Tibial artery (tissue), 4 donors: ENCODE data around the gene CDH4.

Experiments
- DNase-seq, 2 donors: peaks; one replicate each; pipeline ENCODE4 v3.0.0-alpha.2; 2019
- H3K27ac ChIP-seq, 2 donors: fragments of 200-600 bp; sonication (generic) in 1 of 2; 1 replicate in 1 of 2; 2 replicates in 1 of 2; pipeline ENCODE4 v1.5.1; 2018 to 2019; ENCODE audit warnings: mild to moderate bottlenecking in 1 of 2
- H3K27me3 ChIP-seq, 2 donors: fragments of 200-600 bp; sonication (generic) in 1 of 2; one replicate each; pipeline versions ENCODE4 v1.5.1 to v1.6.0; 2016 to 2019
- H3K36me3 ChIP-seq, 3 donors: fragments of 200-600 bp; sonication (generic) in 2 of 3; one replicate each; pipeline ENCODE4 v1.5.1; 2016 to 2019; ENCODE audit warnings: mild to moderate bottlenecking in 2 of 3
- H3K4me1 ChIP-seq, 4 donors: fragments of 200-600 bp; sonication (generic) in 2 of 4; 1 replicate in 3 of 4; 2 replicates in 1 of 4; pipeline ENCODE4 v1.5.1; 2016 to 2019
- H3K4me3 ChIP-seq, 2 donors: fragments of 200-600 bp; sonication (generic) in 1 of 2; 1 replicate in 1 of 2; 2 replicates in 1 of 2; pipeline ENCODE4 v1.5.1; 2018 to 2019; ENCODE audit warnings: mild to moderate bottlenecking in 2 of 2
- H3K9me3 ChIP-seq, 3 donors: fragments of 200-600 bp; sonication (generic) in 1 of 3; one replicate each; pipeline ENCODE4 v1.5.1; 2016 to 2019
- intact Hi-C: fragments of 100-400 bp; cut with DNase I; formaldehyde crosslinking; loops from one replicate; pipeline ENCODE4 v1.15.0; 2023; ENCODE audit warnings: low total_unique reads
- TF ChIP-seq, protein P1 (sequence below), 2 experiments: fragments of 200-600 bp in 1 of 2; fragments of 450-650 bp in 1 of 2; IDR thresholded peaks; one replicate each; pipeline ENCODE4 v1.5.1; 2017 to 2019; ENCODE audit warnings: antibody characterized with exemption in 2 of 2, mild to moderate bottlenecking in 1 of 2, moderate library complexity in 1 of 2

Gene CDH4

DNA sequence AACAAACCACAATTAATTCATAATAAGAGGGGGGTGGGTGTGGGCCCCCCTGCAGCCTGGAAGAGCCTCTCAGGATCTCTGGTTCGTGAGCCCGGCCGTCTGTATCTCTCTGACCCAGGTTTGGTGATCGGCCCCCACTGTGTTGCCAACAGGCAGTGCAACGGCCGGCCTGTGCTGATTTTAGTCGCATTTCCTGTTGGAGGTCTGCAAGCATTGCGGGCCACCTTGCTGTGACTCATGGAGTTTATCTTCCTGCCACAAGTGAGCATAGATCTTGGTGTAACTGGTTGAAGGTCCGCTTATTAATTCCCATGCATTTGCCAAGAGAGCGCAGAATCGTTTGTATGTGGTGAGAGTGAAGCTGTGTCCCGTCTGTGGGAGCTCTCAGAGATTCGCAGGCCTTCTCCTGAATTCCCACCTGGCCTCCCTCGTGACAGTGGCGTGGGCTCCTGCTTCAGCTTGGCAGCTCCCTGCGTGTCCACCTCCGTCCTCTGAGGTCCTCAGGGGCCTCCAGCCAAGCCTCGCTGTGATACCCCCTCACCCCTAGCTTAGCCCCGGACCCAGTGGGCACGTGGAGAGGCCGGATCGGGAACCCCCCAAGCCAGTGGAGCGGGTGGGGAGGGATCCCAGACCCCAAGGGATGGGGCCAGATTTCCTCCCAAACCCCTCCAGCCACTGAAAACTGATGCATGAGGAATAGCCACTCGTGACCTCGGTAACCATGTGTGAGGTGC is 269.8 kb downstream of the CDH4 start:
- Histone ChIP-seq H3K36me3 (no peaks in the 10 kb centered on the region), H3K4me1 (no peaks in the 10 kb centered on the region), H3K27ac (no peak overlapping the region), H3K9me3 (no peaks in the 10 kb centered on the region), H3K4me3 (no peak overlapping the region), H3K27me3 (peaks cover 0 to 27% of the 10 kb centered on the region in 2 donors)
- TF ChIP-seq, protein P1, sequence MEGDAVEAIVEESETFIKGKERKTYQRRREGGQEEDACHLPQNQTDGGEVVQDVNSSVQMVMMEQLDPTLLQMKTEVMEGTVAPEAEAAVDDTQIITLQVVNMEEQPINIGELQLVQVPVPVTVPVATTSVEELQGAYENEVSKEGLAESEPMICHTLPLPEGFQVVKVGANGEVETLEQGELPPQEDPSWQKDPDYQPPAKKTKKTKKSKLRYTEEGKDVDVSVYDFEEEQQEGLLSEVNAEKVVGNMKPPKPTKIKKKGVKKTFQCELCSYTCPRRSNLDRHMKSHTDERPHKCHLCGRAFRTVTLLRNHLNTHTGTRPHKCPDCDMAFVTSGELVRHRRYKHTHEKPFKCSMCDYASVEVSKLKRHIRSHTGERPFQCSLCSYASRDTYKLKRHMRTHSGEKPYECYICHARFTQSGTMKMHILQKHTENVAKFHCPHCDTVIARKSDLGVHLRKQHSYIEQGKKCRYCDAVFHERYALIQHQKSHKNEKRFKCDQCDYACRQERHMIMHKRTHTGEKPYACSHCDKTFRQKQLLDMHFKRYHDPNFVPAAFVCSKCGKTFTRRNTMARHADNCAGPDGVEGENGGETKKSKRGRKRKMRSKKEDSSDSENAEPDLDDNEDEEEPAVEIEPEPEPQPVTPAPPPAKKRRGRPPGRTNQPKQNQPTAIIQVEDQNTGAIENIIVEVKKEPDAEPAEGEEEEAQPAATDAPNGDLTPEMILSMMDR (IDR thresholded peaks at IDR 0.05): no peak
- intact Hi-C loops: no loop called here
- no peak for DNase-seq

- intact Hi-C loops: no loop called here
- Histone ChIP-seq H3K27me3 (peaks cover 0 to 21% of the 10 kb centered on the region in 2 donors), H3K36me3 (no peaks in the 10 kb centered on the region), H3K9me3 (no peaks in the 10 kb centered on the region), H3K27ac (no peak overlapping the region), H3K4me1 (no peaks in the 10 kb centered on the region), H3K4me3 (no peak overlapping the region)
- no peak for DNase-seq
- TF ChIP-seq, protein P1 (IDR thresholded peaks at IDR 0.05): no peak
Observed at GRCh38 chr20:61522498-61523090, 270.5 kb downstream of the CDH4 start.

DNA sequence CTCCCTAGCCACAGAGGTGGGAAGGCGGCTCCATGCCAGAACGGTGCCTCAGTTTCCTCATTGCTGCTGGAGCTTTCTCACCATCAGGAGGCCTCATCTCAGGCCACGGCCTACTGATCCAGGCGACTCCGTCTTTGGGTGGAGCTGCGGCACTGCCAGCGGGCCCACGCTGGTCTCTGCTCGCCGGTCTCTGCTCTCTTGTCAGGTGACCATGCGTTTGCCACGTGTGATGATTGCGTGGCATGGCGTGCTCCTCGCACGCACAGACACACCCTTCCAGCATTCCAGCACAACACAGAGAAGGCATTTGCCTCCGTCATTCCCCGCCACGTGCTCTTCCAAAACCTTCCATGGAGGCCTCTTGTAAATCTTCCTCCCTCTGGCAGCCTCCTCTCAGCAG is 271.1 kb downstream of the CDH4 start:
- Histone ChIP-seq H3K4me3 (no peak overlapping the region), H3K36me3 (no peaks in the 10 kb centered on the region), H3K27ac (no peak overlapping the region), H3K9me3 (no peaks in the 10 kb centered on the region), H3K4me1 (no peaks in the 10 kb centered on the region), H3K27me3 (peaks cover 0 to 18% of the 10 kb centered on the region in 2 donors)
- intact Hi-C loops: no loop called here
- TF ChIP-seq, protein P1 (IDR thresholded peaks at IDR 0.05): no peak
- no peak for DNase-seq

DNA sequence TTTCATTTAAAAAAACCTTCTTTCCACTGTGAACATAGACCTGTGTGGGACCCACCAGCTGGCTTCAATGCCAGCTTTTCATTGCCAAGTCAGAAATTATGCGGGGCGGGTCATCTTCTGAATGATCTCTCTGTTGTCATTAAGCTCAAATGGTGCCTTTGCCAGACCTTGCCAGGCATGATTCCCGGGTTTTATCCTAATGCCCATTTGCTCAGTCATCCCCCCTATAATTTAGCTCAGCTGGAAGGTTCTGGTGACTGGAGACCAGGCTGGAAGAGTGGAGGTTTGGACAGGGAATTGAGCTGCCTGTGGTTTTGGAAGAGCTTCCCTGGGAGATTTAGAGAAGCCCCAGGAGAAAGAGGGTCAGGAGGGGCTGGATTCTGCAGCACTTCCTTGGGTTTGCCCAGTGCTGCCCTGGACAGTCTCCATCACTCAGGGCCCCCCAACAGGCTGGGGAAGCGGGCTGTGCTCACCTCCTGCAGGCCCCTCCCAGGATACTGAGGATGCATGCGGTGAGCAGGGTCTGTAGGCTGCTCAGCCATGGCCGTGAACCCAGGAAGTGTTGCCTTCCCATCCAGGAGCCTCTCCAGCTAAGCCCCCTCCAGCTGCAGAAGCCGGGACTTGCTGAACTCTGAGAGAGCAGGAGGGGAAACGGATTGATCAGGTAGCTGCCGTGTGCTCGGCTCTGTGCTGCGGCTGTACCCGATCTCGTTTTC is 273.0 kb downstream of the CDH4 start:
- Histone ChIP-seq H3K36me3 (no peaks in the 10 kb centered on the region), H3K9me3 (no peaks in the 10 kb centered on the region), H3K27me3 (peaks cover 0 to 15% of the 10 kb centered on the region in 2 donors), H3K4me1 (no peaks in the 10 kb centered on the region), H3K27ac (no peak overlapping the region), H3K4me3 (no peak overlapping the region)
- intact Hi-C loops: no loop called here
- TF ChIP-seq, protein P1 (IDR thresholded peaks at IDR 0.05): no peak
- DNase-seq: no peak

DNA sequence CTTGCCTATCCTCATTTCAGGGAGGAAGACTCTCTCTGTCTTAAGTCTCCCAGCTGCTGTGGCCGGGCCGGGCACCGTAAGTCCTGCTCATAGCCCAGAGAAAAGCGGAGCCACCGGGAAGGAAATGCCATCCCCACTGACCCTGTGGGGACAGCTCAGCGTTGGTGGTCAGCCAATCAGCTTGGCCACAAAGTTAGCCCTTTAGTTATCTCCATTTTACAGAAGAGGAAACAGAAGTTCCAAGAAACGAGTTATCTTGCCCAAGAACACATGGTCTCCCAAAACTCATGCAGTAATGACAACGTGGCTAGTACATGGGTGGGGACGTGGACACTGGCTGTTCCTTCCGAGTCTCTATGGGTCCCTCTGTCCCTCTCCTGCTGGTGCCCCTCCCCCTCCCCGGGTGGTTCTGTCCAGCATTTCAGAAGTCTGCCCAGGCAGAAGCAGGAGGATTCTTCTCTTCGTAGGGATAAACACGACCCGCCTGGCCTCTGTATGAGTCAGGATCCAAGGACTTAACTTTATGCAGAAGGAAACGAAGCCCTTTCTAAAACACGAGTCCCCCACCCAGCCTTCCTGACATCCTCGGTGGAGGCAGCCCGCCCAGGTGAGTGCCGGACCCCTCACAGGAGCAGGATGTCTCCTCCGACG is 273.8 kb downstream of the CDH4 start:
- TF ChIP-seq, protein P1 (IDR thresholded peaks at IDR 0.05): no peak
- H3K36me3 ChIP-seq: no peaks in the 10 kb centered on the region
- H3K4me3 ChIP-seq: no peak overlapping the region
- no peak for DNase-seq
- no peak overlapping the region for H3K27ac ChIP-seq
- intact Hi-C loops: no loop called here
- H3K27me3 ChIP-seq: peaks cover 0 to 11% of the 10 kb centered on the region in 2 donors
- H3K4me1 ChIP-seq: no peaks in the 10 kb centered on the region
- H3K9me3 ChIP-seq: no peaks in the 10 kb centered on the region
